Testis (tissue), 2 donors: Measurements from ENCODE around the gene GASK1A.

Experiments used
- CTCF ChIP-seq, 3 experiments: fragments of 450-650 bp in 2 of 3; fragments of 200-600 bp in 1 of 3; sonication (generic) in 1 of 3; IDR thresholded peaks; one replicate each; pipeline ENCODE4 v1.5.1; 2016 to 2019; ENCODE audit warnings: antibody characterized with exemption in 3 of 3, mild to moderate bottlenecking in 2 of 3, moderate library complexity in 1 of 3
- POLR2A ChIP-seq: fragments of 450-650 bp; IDR thresholded peaks from one replicate; pipeline ENCODE4 v1.6.1; 2017; ENCODE audit warnings: antibody characterized with exemption, mild to moderate bottlenecking, moderate library complexity

- TF ChIP-seq CTCF (IDR thresholded peaks at IDR 0.05) (no peak), POLR2A (no peak)
Observed at GRCh38 chr3:43011638-43012037, 32.5 kb downstream of the GASK1A start.
